Measurements from ENCODE around the gene PTMS. TPM values are rescaled to one million over a fixed set of nuclear protein-coding genes. Genes with fewer than 3 reads are reported as not detected.

The PTMS gene
- total RNA-seq, 2 donors from 2014 or later: 285 to 339 TPM

GRCh38 chr12:6792522-6793201 is 26.5 kb downstream of the PTMS start:
- no peak for DNase-seq (ENCODE audit: low spot score)
- H3K4me1 ChIP-seq (replicated peaks): no peaks in the 10 kb centered on the region
- intact Hi-C loops (cut with DNase I): no loop called here

GRCh38 chr12:6795088-6795487 is 28.9 kb downstream of the PTMS start:
- H3K9me3 ChIP-seq: no peaks in the 10 kb centered on the region
- no peak overlapping the region for H3K4me3 ChIP-seq
- whole genome bisulfite sequencing: 92% methylated on average over 2 of the region's 2 CpGs
- intact Hi-C loops (cut with DNase I): no loop called here
- no peaks in the 10 kb centered on the region for H3K4me1 ChIP-seq (replicated peaks)
- no peaks in the 10 kb centered on the region for H3K27me3 ChIP-seq (replicated peaks; ENCODE audit: insufficient read depth)
- no peak overlapping the region for H3K27ac ChIP-seq
- DNase-seq (ENCODE audit: low spot score): no peak
- H3K36me3 ChIP-seq: no peaks in the 10 kb centered on the region
- TF ChIP-seq CTCF (IDR thresholded peaks at IDR 0.05) (no peak), POLR2AphosphoS5 (IDR thresholded peaks at IDR 0.05) (no peak), POLR2A (IDR thresholded peaks at IDR 0.05) (no peak)

More at GRCh38 chr12:6792522-6793201, 26.5 kb downstream of the PTMS start:
- TF ChIP-seq POLR2A (IDR thresholded peaks at IDR 0.05): no peak
- no peak for TF ChIP-seq CTCF (IDR thresholded peaks at IDR 0.05)
- no peak for TF ChIP-seq POLR2AphosphoS5 (IDR thresholded peaks at IDR 0.05)
- Histone ChIP-seq H3K36me3 (no peaks in the 10 kb centered on the region), H3K9me3 (no peaks in the 10 kb centered on the region), H3K27ac (no peak overlapping the region), H3K4me3 (no peak overlapping the region), H3K27me3 (replicated peaks; ENCODE audit: insufficient read depth) (no peaks in the 10 kb centered on the region)
- WGBS: 18% methylated on average over 12 of the region's 12 CpGs

- DNase-seq (ENCODE audit: low spot score): no peak
- Histone ChIP-seq H3K27me3 (replicated peaks; ENCODE audit: insufficient read depth) (no peaks in the 10 kb centered on the region), H3K9me3 (no peaks in the 10 kb centered on the region), H3K36me3 (no peaks in the 10 kb centered on the region), H3K4me3 (no peak overlapping the region), H3K27ac (no peak overlapping the region), H3K4me1 (replicated peaks) (no peaks in the 10 kb centered on the region)
- WGBS: 95% methylated on average over 4 of the region's 4 CpGs
- intact Hi-C loops (cut with DNase I): no loop called here
- TF ChIP-seq POLR2A (IDR thresholded peaks at IDR 0.05) (no peak), POLR2AphosphoS5 (IDR thresholded peaks at IDR 0.05) (no peak), CTCF (IDR thresholded peaks at IDR 0.05) (no peak)
Measured at GRCh38 chr12:6796576-6796975, 30.4 kb downstream of the PTMS start.

GRCh38 chr12:6799147-6799546 is 33.0 kb downstream of the PTMS start:
- no peak overlapping the region for H3K4me3 ChIP-seq
- intact Hi-C loops (cut with DNase I): no loop called here
- no peaks in the 10 kb centered on the region for H3K36me3 ChIP-seq
- H3K9me3 ChIP-seq: no peaks in the 10 kb centered on the region
- WGBS: 90% methylated on average over 5 of the region's 5 CpGs
- no peak for DNase-seq (ENCODE audit: low spot score)
- H3K27ac ChIP-seq: no peak overlapping the region
- TF ChIP-seq POLR2AphosphoS5 (IDR thresholded peaks at IDR 0.05): no peak
- no peak for TF ChIP-seq CTCF (IDR thresholded peaks at IDR 0.05)
- no peak for TF ChIP-seq POLR2A (IDR thresholded peaks at IDR 0.05)
- H3K27me3 ChIP-seq (replicated peaks; ENCODE audit: insufficient read depth): no peaks in the 10 kb centered on the region
- H3K4me1 ChIP-seq (replicated peaks): no peaks in the 10 kb centered on the region

GRCh38 chr12:6807170-6807569 is 41.0 kb downstream of the PTMS start:
- 66% methylated on average over 1 of the region's 1 CpG for WGBS
- intact Hi-C loops (cut with DNase I): no loop called here
- no peaks in the 10 kb centered on the region for H3K36me3 ChIP-seq

More at GRCh38 chr12:6807170-6807569, 41.0 kb downstream of the PTMS start:
- Histone ChIP-seq H3K4me3 (no peak overlapping the region), H3K9me3 (no peaks in the 10 kb centered on the region), H3K27ac (no peak overlapping the region), H3K4me1 (replicated peaks) (no peaks in the 10 kb centered on the region), H3K27me3 (replicated peaks; ENCODE audit: insufficient read depth) (no peaks in the 10 kb centered on the region)
- no peak for TF ChIP-seq POLR2AphosphoS5 (IDR thresholded peaks at IDR 0.05)
- TF ChIP-seq CTCF (IDR thresholded peaks at IDR 0.05): no peak
- TF ChIP-seq POLR2A (IDR thresholded peaks at IDR 0.05): no peak
- DNase-seq (ENCODE audit: low spot score): no peak

Measured in prostate gland (tissue), 2 donors.